LNCaP clone FGC (cell line): ENCODE measurements around the gene ANK3.

Source experiments
- DNase-seq: peaks from one replicate; pipeline ENCODE4 v3.0.0-alpha.2; 2011; ENCODE audit warnings: low read depth
- H3K4me3 ChIP-seq: 2 replicates; pipeline ENCODE4 v1.5.1; 2011; ENCODE audit warnings: mild to moderate bottlenecking, low read depth, low read length, control low read depth
- CTCF ChIP-seq: IDR thresholded peaks from 2 replicates; pipeline ENCODE4 v1.5.1; 2012; ENCODE audit warnings: mild to moderate bottlenecking; ENCODE audit not compliant: control insufficient read depth, insufficient read depth; ENCODE audit errors: extremely low read depth

Gene ANK3

GRCh38 chr10:60414877-60415585 lies 25.4 kb upstream of the ANK3 start:
- no peak overlapping the region for H3K4me3 ChIP-seq
- no peak for DNase-seq
- TF ChIP-seq CTCF = no peak

GRCh38 chr10:60414111-60414510 lies 24.4 kb upstream of the ANK3 start:
- no peak for DNase-seq
- no peak overlapping the region for H3K4me3 ChIP-seq
- no peak for TF ChIP-seq CTCF

GRCh38 chr10:60413306-60414012 lies 23.8 kb upstream of the ANK3 start:
- no peak for DNase-seq
- no peak overlapping the region for H3K4me3 ChIP-seq
- TF ChIP-seq CTCF = no peak

GRCh38 chr10:60410970-60411369 lies 21.3 kb upstream of the ANK3 start:
- no peak for DNase-seq
- H3K4me3 ChIP-seq = no peak overlapping the region
- no peak for TF ChIP-seq CTCF

- no peak for DNase-seq
- no peak overlapping the region for H3K4me3 ChIP-seq
- no peak for TF ChIP-seq CTCF
Observed at GRCh38 chr10:60409202-60409601, 19.5 kb upstream of the ANK3 start.

- no peak overlapping the region for H3K4me3 ChIP-seq
- no peak for TF ChIP-seq CTCF
- DNase-seq = no peak
Observed at GRCh38 chr10:60406182-60406581, 16.5 kb upstream of the ANK3 start.

- no peak for TF ChIP-seq CTCF
- H3K4me3 ChIP-seq = no peak overlapping the region
- DNase-seq = no peak
Observed at GRCh38 chr10:60405172-60405571, 15.5 kb upstream of the ANK3 start.
